HFF-Myc (cell line): ENCODE measurements around the gene TMEM74B.
"Not testable (repeated sequence)": the region's sequence is repeated elsewhere in the genome, so short reads cannot be mapped to it uniquely, and the experiment has no call there.

Experiments
- DNase-seq: peaks from one replicate; pipeline ENCODE4 v3.0.0-alpha.2; 2011; ENCODE audit warnings: low read depth; ENCODE audit errors: extremely low read depth
- H3K4me3 ChIP-seq: replicated peaks from 2 replicates; pipeline ENCODE4 v1.5.1; 2011; ENCODE audit warnings: low read depth, mild to moderate bottlenecking, control low read depth, low read length
- CTCF ChIP-seq: IDR thresholded peaks from 2 replicates; pipeline ENCODE4 v1.5.1; 2012; ENCODE audit warnings: mild to moderate bottlenecking, low read depth, low read length, control low read depth; ENCODE audit errors: missing control alignments

Gene TMEM74B

GRCh38 chr20:1150218-1150617 is 34.6 kb downstream of the TMEM74B start:
- no peak overlapping the region for H3K4me3 ChIP-seq
- no peak for DNase-seq
- TF ChIP-seq CTCF = no peak

GRCh38 chr20:1149812-1150211 is 35.0 kb downstream of the TMEM74B start:
- not testable (repeated sequence) for H3K4me3 ChIP-seq, DNase-seq

- TF ChIP-seq CTCF = no peak
- DNase-seq = no peak
- H3K4me3 ChIP-seq = no peak overlapping the region
Observed at GRCh38 chr20:1146957-1147356, 37.8 kb downstream of the TMEM74B start.

GRCh38 chr20:1144401-1145172 is 40.2 kb downstream of the TMEM74B start:
- no peak for DNase-seq

GRCh38 chr20:1137236-1137635 is 47.5 kb downstream of the TMEM74B start:
- no peak overlapping the region for H3K4me3 ChIP-seq
- no peak for TF ChIP-seq CTCF

More at GRCh38 chr20:1144401-1145172, 40.2 kb downstream of the TMEM74B start:
- TF ChIP-seq CTCF = no peak
- H3K4me3 ChIP-seq = no peak overlapping the region

GRCh38 chr20:1134836-1135235 is 49.9 kb downstream of the TMEM74B start:
- DNase-seq = no peak
- no peak for TF ChIP-seq CTCF

More at GRCh38 chr20:1137236-1137635, 47.5 kb downstream of the TMEM74B start:
- no peak for DNase-seq

GRCh38 chr20:1134355-1134754 is 50.4 kb downstream of the TMEM74B start:
- H3K4me3 ChIP-seq = no peak overlapping the region
- no peak for DNase-seq
- no peak for TF ChIP-seq CTCF

More at GRCh38 chr20:1134836-1135235, 49.9 kb downstream of the TMEM74B start:
- no peak overlapping the region for H3K4me3 ChIP-seq
